CD4-positive, alpha-beta T cell treated with Interleukin-6 at 100 ng/mL for 8 hours (primary cell): ENCODE data around the gene CACNA2D2.

ENCODE experiments used
- DNase-seq: peaks from one replicate; pipeline ENCODE4 v3.0.0-alpha.2; 2020; ENCODE audit warnings: mixed read lengths, low spot score

CACNA2D2 gene

GRCh38 chr3:50395070-50395860 lies 108.2 kb downstream of the CACNA2D2 start:
- no peak for DNase-seq

GRCh38 chr3:50393061-50393460 lies 110.4 kb downstream of the CACNA2D2 start:
- DNase-seq: no peak

GRCh38 chr3:50392101-50392715 lies 111.2 kb downstream of the CACNA2D2 start:
- DNase-seq: no peak

- DNase-seq: no peak
Measured at GRCh38 chr3:50390508-50391224, 112.8 kb downstream of the CACNA2D2 start.

- DNase-seq: no peak
Measured at GRCh38 chr3:50389414-50389767, 114.0 kb downstream of the CACNA2D2 start.

- no peak for DNase-seq
Measured at GRCh38 chr3:50388720-50389413, 114.6 kb downstream of the CACNA2D2 start.

GRCh38 chr3:50388016-50388719 lies 115.3 kb downstream of the CACNA2D2 start:
- no peak for DNase-seq

GRCh38 chr3:50385754-50386153 lies 117.7 kb downstream of the CACNA2D2 start:
- DNase-seq: no peak

GRCh38 chr3:50383750-50384149 lies 119.7 kb downstream of the CACNA2D2 start:
- DNase-seq: no peak

GRCh38 chr3:50382722-50383121 lies 120.7 kb downstream of the CACNA2D2 start:
- no peak for DNase-seq

- DNase-seq: no peak
Measured at GRCh38 chr3:50381383-50381782, 122.1 kb downstream of the CACNA2D2 start.

GRCh38 chr3:50380405-50381085 lies 122.9 kb downstream of the CACNA2D2 start:
- no peak for DNase-seq

GRCh38 chr3:50378757-50379156 lies 124.7 kb downstream of the CACNA2D2 start:
- no peak for DNase-seq

GRCh38 chr3:50378024-50378423 lies 125.4 kb downstream of the CACNA2D2 start:
- no peak for DNase-seq

GRCh38 chr3:50375258-50375931 lies 128.0 kb downstream of the CACNA2D2 start:
- no peak for DNase-seq

GRCh38 chr3:50374363-50375257 lies 128.8 kb downstream of the CACNA2D2 start:
- no peak for DNase-seq

- no peak for DNase-seq
Measured at GRCh38 chr3:50373146-50374051, 130.0 kb downstream of the CACNA2D2 start.

GRCh38 chr3:50372349-50372748 lies 131.1 kb downstream of the CACNA2D2 start:
- DNase-seq: no peak
